Islet of Langerhans (tissue), 1 donor: ENCODE measurements around the gene ALCAM.
A peak's percentile ranks its signal among the peaks of the same experiment; 100 is the strongest.
"Not testable (repeated sequence)": the region's sequence is repeated elsewhere in the genome, so short reads cannot be mapped to it uniquely, and the experiment has no call there.

Experiments used
- FAIRE-seq: peaks from one replicate; lab custom pipeline; 2011; peaks lifted over from hg19 to GRCh38; lab: Jason Lieb, UNC

Gene ALCAM

DNA sequence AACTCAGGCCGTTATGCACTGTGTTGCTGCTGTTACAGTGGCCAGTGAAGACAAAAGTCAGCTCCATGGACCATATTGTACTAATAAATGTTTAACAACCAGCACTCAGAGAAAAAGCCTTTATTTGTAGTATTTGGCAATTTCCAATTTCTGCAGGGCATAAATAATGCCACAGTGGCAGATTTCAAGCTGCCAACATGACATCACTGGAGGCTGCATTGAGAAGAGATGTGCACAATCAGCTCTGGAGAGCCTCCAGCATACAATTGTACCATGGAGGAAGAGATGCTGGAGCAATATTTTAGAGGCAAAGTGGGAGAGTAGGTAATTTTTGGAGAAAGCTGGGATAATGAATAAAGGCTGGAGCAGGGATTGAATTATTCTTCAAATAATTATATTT lies 9.7 kb upstream of the ALCAM start:
- FAIRE-seq, result no peak

DNA sequence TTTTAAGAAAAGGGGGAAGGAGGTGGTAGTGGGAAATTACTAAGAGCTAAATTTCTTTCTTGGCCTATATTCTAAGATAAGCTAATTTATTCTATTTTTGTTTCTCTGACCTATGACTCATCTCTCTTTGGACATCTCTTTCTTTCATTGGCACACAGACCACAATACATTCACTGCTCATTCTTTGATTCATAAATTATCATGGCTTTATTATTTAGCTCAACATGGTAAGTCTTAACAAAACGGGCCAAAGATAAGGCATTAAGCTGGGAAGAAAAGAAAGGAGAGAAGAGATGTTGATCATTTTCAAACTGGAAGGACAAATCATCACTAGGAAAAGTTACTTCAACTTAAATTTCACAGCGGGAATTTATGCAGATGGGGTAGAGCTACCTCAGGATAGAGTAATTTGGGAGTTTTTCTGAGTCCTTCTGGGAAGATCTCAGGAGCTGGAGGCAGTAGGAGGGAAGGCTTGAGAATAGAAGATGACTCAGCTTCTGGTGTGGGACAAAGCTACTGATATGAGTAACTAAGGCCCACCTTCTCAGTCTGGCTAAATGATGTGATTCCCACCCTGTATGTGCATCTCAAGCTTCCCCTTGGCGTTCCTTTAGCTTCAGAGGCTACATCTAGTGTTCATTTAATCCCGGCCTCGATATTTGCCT lies 7.5 kb upstream of the ALCAM start:
- no peak for FAIRE-seq

DNA sequence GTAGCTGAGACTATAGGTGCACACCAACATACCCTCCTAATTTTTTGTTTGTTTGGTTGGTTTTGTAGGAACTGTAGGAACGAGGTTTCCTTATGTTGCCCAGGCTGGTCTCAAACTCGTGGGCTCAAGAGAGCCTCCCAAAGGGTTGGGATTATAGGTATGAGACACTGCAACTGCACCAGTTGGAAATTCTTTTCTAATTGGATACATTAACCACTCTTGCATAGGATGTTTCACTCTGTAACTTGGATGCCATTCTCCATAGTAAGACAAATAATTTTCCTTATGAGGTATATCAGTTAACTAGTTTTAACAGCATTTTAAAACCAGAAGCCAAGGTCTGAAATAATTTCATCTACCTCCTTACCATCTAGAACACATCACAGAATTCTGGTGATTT lies 6.7 kb upstream of the ALCAM start:
- FAIRE-seq, result no peak

DNA sequence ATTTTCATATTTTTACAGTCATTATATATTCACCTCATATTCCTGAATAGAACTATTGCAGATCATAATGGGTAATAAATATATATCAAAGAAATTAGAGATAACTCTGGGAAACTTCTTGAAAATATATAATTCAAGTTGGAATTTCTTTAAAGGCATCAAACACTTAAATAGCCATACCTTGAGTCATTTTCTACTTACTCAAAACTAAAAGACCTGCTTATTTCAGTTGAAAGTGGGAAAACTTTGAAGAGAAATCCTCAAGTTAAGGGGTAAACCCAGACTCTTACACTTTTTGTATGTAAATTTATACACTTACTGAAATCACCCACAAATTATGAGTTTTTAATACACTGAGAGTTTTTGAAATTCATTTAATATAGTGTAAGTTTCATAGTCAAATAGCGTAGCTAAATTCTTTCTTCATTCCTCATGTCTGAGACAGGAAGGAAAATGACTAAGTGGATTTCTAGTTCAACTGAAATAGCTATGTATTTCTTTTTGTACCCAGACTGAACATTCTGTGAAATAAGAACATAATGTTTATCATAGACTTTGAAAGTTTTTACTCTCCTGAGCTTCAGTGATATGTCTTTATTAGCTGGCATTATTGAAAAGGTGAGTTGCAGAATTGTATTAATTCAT lies 4.6 kb upstream of the ALCAM start:
- FAIRE-seq, result peak; percentile 43

GRCh38 chr3:105364128-105364527 lies 2.6 kb upstream of the ALCAM start:
- FAIRE-seq, result no peak

- no peak for FAIRE-seq
Observed at GRCh38 chr3:105365081-105365390, 1.7 kb upstream of the ALCAM start.

GRCh38 chr3:105365391-105366325 lies 1.1 kb upstream of the ALCAM start:
- no peak for FAIRE-seq

DNA sequence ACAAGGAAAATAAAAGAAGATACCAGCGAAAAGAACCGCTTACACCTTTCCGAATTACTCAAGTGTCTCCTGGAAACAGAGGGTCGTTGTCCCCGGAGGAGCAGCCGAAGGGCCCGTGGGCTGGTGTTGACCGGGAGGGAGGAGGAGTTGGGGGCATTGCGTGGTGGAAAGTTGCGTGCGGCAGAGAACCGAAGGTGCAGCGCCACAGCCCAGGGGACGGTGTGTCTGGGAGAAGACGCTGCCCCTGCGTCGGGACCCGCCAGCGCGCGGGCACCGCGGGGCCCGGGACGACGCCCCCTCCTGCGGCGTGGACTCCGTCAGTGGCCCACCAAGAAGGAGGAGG lies 325 bp downstream of the ALCAM start:
- FAIRE-seq, result no peak

DNA sequence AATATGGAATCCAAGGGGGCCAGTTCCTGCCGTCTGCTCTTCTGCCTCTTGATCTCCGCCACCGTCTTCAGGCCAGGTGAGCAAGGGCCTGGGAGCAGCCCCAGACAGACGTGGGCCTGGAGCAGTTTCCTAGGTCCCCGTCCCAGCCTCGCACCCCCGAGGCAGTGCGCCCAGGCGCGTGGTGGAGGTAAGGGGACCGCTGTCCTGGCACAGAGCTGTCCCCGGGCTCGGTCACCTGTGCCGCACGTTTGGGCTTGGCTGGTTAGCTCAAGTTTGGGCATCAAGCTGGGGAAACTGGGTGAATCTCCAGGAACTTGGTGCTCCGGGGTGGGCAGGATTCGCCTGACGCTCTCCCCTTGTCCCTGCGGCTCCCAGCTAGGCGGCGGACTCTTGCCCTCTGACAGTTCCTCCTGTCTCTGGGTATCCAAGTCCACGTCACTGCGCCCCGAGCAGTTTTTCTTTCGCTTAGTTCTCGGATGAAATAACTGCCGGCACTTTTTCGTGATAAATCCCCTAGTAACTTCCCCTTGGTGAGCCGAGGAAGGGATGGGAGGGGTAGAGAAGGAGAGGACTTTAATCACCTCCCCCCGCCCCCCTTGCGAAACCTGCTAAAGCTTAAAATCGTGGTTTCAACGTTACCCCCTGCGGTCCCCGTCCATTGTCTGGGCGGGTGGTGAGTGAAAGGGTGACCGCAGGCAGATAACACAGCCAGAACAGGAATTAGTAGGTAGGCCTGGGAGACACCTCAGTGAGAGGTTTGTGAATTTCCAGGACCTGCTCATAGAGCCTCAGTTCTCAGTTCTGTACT lies 901 bp downstream of the ALCAM start:
- no peak for FAIRE-seq

DNA sequence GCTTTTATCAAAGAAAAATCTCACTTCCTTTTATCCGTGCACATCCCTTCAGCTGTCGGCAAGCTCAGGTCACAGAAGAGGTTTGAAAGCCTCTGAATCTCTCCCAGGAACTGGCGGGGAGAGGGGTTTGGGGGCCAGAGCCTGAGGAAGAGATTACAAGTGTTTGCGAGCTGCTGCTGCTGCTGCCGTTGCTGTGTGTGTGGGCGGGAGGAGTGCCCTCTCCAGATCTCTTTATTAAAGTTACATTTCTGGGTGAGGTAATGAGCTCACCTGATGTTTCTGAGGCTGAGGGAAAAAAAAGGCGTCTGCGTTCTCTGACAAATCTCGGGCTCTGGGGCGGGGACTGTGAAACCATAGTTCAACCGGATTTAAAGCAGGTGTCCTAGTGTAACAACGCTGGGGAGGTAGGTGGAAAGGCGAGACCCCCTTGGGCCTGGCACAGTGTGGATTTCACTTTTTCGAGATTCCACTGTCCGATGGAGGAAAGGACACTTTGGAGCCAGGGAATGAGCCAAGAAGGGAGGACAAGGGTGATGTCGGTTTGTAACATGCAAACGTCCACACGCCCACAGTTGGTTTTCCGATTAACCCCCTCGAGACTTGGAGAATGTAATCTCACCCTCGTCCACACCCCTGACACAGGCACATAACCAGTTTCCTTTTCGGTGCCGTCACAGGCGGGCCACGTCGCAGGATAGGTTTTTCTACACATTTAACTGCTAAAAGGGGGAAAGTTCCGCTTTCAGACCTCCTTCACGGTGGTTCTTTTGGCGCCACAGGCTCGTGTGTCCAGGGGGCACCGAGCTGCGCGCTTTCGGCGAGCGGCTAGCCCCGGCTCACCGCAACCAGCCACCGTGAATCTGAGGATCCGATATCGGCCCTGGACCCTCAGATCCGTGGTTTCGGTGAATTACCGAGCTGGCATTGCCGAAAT lies 2.1 kb downstream of the ALCAM start:
- no peak for FAIRE-seq

DNA sequence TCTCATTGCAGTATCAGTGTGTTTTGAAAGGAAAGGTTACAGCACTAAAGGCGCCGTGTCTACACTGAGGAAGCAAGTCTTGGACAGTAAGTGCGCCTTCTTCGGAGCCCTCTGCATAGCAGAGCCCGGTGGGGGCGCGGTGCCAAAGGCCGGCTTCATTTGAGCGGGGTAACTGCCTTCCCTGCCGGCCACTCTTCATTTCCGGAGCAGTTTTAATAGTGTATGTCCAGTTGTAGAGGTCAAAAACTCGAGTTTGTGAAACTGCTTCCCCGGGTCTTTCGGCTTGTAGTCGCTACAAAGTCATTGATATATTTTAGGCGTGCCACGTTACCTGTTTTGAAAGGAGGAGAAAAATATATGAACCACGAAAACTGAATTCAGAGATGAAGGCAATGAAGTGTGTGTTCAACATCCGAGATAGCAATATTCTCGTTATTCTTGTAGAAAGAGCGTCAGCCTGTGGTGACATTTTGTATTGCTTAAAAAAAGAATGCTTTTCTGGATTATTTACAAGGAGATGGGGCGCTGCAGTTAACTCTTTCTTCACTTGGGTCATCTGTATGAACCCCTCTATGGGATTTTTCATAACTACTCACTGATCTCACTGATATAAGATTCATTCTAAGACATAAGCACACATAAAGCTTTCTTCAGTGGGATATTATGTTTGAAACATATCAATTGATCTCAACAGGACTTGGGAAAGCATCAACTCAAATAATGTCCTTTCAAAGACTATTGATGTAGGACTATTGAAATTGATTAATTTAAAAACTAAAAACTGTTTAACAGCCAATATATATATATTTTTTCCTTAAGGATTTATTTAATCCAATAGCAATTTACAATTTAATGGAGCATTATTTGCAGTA lies 3.0 kb downstream of the ALCAM start:
- FAIRE-seq, result peak; percentile 95

- no peak for FAIRE-seq
Observed at GRCh38 chr3:105373383-105373782, 6.7 kb downstream of the ALCAM start.

DNA sequence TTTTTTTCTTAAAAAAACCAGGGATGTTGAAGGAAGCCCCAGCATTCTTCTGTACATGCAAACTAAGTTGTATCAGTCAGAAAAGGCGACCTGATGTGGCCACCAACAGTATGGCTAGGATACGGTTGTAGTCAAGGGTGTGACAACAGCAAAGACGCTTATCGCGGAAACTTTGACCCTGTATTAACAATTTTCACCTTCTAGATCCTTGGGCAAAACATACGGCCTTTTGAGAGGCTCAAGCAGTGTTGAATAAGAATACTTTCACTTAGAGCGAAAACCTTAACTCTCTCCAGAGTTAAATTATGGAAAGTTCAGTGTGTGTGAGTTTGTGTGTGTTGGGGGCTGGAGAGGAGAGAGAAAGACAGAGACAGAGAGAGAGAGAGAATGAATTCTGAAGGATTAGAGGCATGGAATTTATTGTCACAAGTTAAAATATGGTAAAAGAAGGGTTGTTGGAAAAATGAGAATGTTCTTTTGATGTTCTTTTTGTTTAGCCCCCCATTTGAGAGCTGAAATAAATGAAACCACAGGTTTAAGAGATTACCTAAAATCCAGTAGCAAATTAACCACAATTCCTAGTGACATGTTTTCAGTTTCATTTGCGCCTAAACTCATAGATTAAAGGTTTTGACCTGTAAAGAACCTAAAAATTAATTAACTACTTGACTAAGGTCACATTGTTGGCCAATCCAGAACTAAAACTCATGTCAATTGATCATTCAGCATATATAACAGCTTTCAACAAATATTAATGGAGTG lies 9.2 kb downstream of the ALCAM start:
- no peak for FAIRE-seq

DNA sequence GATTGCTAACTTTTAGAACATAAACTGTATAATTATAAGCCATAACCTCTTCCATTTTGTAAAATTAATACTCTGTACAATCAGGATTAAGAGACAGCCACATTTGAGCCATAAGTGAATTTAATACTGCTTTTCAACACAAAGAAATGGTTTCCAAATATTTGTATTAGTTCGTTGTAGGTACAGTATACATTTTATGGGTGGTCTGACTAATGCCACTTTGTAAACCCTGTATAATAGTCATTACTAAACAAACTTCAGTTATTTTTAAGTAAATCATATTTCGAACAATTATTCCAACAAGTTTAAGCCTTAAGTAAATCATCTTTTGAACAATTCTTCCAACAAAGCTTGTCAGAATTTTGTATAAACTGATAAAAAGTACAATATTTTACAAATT lies 11.0 kb downstream of the ALCAM start:
- peak; percentile 94 for FAIRE-seq

DNA sequence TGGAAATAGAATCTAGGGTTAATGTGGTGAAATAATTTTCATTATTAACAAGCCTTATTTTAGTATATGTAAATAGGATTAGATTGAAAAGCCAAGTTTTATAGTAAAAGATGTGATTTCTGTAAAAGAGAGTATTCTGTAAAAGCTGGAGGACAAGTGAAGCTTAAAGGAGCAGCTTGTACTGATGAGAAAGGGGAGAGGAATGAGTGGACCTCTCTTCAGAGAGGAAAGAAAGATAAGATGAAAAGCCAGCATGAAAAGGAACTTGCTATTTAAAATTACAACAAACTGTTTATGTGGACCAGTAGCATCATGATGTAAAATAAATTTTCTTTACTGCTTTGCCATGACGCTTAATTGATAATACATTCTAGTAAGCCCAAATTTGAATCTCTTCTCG lies 18.5 kb downstream of the ALCAM start:
- FAIRE-seq, result no peak

DNA sequence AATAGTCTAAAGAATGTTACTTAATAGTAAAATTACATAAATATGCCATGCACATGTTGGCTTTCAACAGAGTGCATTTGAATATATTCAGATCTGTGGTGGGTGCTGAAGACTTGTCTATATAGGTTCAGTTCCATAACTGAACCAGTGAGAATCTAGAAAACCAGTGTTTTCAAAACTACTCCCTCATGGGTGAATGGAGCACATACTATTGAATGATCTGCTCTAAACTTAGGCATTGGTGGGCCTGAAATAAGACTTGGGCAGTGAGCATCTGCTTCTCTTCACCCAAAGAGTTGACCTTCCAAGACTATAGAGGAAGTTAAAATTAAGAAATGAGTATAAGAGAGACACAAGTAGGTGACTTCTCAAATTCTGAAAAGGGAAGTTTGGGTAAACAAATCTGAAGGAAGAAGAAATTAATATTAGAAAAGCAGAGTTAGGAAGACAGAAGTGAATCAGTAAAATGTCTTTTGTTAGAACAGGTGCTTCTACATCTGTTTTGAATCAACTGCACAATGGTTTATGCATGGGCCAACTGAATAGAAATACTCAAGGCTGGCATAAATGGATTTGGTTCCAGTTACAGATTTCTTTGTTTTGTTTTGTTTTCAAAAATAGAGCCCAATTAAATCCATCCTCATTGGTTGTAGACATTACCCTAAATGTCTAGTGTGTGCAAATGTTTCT lies 19.3 kb downstream of the ALCAM start:
- FAIRE-seq, result no peak

DNA sequence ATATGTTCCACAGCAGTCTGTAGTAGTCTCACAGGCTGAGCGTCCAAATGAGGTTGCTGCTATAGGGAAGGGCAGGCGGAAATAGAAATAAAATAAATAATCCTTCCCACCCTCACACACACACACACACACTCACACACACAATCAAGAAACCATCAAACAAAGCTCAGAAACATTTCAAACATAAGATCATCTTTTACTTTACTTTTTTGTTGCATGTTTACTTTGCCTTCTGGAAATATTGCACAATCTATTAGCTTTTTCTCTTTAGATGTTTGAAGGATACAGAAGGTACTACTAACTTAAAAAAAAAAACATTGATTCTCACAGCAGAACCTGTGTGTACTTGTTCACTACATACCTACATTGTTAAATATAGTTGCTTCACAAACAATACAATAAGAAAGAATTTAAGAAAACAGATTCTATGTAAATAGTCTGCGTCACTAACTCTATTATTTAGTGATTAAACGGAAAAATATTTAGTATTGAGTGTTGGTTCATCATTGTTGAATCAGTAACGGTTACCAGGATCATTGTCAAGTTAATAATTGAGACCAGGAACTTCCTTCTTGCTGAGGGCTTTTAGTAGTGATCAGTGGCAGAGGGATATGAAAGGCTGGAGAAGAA lies 20.5 kb downstream of the ALCAM start:
- FAIRE-seq, result peak; percentile 98

GRCh38 chr3:105388176-105388575 lies 21.5 kb downstream of the ALCAM start:
- FAIRE-seq, result no peak

DNA sequence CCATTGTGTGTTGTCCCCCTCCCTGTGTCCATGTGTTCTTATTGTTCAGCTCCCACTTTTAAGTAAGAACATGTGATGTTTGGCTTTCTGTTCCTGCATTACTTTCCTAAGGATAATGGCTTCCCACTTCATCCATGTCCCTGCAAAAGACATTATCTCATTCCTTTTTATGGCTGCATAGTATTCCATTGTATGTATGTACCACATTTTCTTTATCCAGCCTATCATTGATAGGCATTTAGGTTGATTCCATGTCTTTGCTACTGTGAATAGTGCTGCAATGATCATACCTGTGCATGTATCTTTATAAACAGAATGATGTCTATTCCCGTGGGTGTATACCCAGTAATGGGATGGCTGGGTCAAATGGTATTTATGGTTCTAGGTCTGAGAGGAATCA lies 23.1 kb downstream of the ALCAM start:
- FAIRE-seq, result not testable (repeated sequence)
